SK-N-MC (cell line): ENCODE data around the gene RABIF.

ENCODE experiments used
- DNase-seq: peaks from one replicate; pipeline ENCODE4 v3.0.0-alpha.2; 2011; ENCODE audit warnings: low read depth, low spot score
- H3K27ac ChIP-seq: fragments of 200-600 bp; sonication (generic); 2 replicates; pipeline ENCODE4 v1.5.1; 2016; ENCODE audit warnings: mixed run types
- H3K36me3 ChIP-seq: fragments of 200-600 bp; sonication (generic); 2 replicates; pipeline ENCODE4 v1.6.1; 2017; ENCODE audit warnings: antibody characterized with exemption, low read length, mixed read lengths; ENCODE audit not compliant: insufficient read depth
- H3K4me3 ChIP-seq: fragments of 200-600 bp; sonication (generic); 2 replicates; pipeline ENCODE4 v1.5.1; 2016
- H3K9ac ChIP-seq: fragments of 200-600 bp; sonication (generic); 2 replicates; pipeline ENCODE4 v1.8.0; 2017; ENCODE audit warnings: mixed run types, mixed read lengths; ENCODE audit not compliant: insufficient read length
- H3K9me3 ChIP-seq: fragments of 200-600 bp; sonication (generic); 2 replicates; pipeline ENCODE4 v1.6.1; 2017; ENCODE audit warnings: low read depth, mild to moderate bottlenecking, antibody characterized with exemption, low read length, moderate library complexity, mixed read lengths
- EZH2 ChIP-seq: fragments of 200-600 bp; sonication (generic); IDR thresholded peaks from one replicate; pipeline ENCODE4 v1.6.1; 2017; ENCODE audit warnings: antibody characterized with exemption
- FOXP2 ChIP-seq: optimal IDR thresholded peaks from 2 replicates; pipeline ENCODE3; 2011; ENCODE audit warnings: mild to moderate bottlenecking, moderate library complexity; ENCODE audit not compliant: insufficient read depth; ENCODE audit errors: extremely low read length, control extremely low read depth
- POLR2AphosphoS5 ChIP-seq: IDR thresholded peaks from 2 replicates; pipeline ENCODE4 v1.6.1; 2012; ENCODE audit warnings: mild to moderate bottlenecking, low read depth, low read length, borderline replicate concordance

Gene RABIF

DNA sequence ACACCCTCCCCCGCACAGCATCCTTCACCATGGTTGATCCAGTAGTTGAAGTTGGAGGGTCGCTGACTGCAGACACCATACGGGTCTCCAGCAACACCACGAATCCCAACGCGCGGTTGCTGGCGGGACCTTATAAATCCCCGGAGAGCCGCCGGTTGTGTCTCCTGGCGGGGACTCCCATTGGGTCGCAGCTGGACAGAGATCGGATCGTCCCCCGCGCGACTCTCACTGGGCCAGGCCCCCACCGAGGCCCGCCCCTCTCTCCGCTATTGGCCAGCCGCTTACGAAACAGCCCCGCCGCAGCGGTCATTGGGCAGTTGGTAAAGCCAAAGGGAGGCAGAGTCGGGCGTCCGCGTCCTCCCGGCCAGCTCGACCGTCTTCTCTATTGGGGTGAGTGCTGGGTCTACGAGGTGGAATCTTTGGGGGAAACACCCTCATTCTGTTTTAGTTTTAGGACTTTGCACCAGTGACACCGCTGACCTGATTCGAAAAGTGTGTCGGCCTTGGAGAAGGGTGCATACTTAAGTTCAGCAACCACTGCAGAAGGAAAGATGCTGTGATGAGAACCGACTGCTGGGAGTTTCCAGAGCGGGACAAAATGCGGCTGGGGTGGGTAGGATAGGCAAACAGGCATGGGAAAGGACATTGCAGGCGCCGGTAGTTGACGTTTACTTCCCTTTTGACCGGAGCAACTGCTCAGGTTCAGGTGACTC, 27.4 kb downstream of the RABIF start:
- DNase-seq, result no peak
- Histone ChIP-seq H3K9ac (no peak overlapping the region), H3K9me3 (no peaks in the 10 kb centered on the region), H3K4me3 (no peak overlapping the region), H3K27ac (no peak overlapping the region), H3K36me3 (no peaks in the 10 kb centered on the region)
- TF ChIP-seq FOXP2 (no peak), EZH2 (peak; percentile 65)

DNA sequence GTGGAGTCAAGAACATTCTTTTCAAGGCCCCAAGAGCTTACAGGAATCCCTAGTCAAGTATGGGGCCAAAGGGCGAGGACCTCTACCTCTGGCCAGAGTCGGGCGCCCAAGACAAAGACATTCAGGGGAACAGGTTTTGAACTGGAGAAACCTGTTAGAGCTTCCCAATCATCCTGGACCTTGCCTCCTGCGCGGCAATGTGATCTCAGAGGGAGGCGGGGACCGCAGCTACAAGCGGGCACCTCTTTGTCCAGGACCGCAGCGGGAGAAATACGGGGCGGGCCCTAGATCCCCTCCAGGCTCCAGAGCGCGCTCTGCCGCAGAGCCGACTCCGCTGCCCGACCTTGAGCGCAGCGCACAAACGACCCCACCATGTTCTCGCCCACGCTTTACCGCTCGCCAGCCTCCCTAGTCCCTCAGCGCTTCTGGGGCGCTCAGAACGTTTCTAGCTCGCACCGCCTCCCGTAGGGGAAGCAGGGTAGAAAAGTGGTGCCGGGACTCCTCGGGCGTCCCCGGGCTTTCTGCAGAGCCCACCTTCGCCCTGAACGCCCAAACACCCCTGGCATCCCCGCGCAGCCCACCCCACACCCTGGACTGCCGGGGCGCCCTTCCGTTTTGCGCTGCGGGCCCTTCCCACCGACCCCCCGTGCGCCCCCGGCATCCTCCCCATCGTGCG, 28.1 kb downstream of the RABIF start:
- no peaks in the 10 kb centered on the region for H3K9me3 ChIP-seq
- H3K36me3 ChIP-seq, result no peaks in the 10 kb centered on the region
- H3K9ac ChIP-seq, result no peak overlapping the region
- DNase-seq, result no peak
- TF ChIP-seq FOXP2 (no peak), EZH2 (no peak), POLR2AphosphoS5 (no peak)
- H3K27ac ChIP-seq, result no peak overlapping the region
- no peak overlapping the region for H3K4me3 ChIP-seq

DNA sequence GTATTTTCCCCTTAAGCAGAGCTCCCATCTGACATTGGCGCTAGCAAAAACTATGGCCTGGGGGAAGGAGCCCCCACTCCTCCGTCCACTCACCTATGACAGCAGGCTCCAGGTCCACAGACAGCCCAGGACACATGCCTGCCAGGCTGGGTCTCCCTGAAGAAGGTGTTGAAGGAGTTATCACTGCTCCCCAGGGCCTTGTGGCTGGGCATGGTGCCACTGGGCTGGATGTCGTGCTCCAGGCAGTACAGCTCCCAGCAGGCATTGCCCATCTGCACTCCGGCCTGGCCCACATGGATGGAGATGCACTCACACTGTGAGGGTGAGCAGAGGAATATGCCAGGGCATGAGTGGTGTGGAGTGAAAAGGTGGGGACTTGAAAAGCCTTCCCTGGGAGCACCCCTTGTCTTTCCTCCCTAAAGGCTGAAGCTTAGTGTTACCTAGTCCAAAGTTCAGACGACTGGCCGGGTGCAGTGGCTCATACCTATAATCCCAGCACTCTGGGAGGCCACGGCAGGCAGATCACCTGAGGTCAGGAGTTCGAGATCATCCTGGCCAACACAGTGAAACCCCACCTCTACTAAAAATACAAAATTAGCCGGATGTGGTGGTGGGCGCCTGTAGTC, 30.0 kb downstream of the RABIF start:
- H3K9ac ChIP-seq, result no peak overlapping the region

DNA sequence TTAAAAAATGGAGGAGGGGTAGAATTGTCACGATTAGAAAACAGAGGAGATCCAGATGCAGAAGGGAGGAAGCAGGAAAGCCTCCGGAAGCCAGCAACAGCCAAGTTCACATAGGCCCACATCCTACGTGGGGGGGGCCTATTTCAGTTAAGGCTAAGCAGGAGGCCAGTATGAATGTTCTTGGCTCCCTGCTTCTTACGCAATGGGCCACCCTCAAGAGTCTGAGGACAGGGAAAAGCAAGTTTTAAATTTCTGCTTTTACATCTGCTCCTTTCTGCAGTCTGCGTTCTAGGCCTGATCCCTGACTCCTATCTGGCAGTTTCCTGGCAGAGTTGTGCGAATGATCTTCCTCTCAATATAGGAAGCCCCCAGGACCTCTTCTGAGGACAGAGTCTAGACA, 30.6 kb downstream of the RABIF start:
- Histone ChIP-seq H3K9me3 (no peaks in the 10 kb centered on the region), H3K36me3 (no peaks in the 10 kb centered on the region), H3K9ac (no peak overlapping the region), H3K4me3 (no peak overlapping the region), H3K27ac (no peak overlapping the region)
- DNase-seq, result no peak
- no peak for TF ChIP-seq POLR2AphosphoS5
- no peak for TF ChIP-seq FOXP2
- TF ChIP-seq EZH2, result no peak

More for the DNA sequence above, 30.0 kb downstream of the RABIF start:
- no peaks in the 10 kb centered on the region for H3K36me3 ChIP-seq
- H3K4me3 ChIP-seq, result no peak overlapping the region
- no peak overlapping the region for H3K27ac ChIP-seq
- TF ChIP-seq FOXP2 (no peak), EZH2 (no peak), POLR2AphosphoS5 (no peak)
- no peak for DNase-seq
- no peaks in the 10 kb centered on the region for H3K9me3 ChIP-seq

DNA sequence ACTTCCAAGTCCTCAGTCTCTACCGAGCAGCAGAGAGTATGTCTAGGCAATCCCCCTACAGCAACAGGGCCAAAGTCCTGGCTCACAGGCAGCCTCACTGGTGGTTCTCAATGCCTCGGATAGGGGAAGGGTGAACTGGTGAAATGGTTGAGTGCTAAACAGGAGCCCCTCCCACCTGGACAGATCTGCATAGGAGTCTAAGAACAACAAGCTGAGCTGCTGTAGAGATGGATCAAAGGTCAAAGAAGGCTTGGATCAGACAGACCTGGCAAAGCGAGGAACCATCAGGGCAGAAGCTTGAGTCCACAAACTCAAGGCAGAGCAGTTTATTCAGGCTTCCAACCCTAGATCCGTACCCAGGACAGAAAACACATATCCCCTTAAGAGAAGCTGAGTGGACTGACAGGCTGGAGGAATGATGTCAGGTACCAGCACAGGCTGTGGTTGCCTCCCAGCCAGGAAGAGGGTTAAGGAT, 31.8 kb downstream of the RABIF start:
- Histone ChIP-seq H3K36me3 (no peaks in the 10 kb centered on the region), H3K9me3 (no peaks in the 10 kb centered on the region), H3K4me3 (no peak overlapping the region), H3K9ac (no peak overlapping the region), H3K27ac (no peak overlapping the region)
- DNase-seq, result no peak
- TF ChIP-seq EZH2 (no peak), FOXP2 (no peak), POLR2AphosphoS5 (no peak)

DNA sequence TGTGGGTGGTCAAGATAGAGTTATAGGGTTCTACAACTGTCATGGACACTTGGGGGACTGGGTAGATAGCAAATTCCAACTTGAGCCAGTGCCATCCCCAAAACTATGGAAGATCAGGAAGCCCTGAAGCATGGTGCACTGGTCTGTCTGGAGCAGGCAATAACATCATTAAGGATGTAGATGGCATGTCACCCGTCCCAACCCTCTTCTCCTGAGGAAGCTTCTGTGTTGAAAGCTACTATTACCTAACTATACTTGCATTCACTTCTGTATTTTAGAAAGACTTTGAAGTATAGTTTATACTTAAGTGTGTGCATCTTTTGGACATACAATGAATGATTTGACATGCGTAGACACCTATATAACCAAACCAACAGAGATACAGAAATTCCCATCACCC, 32.9 kb downstream of the RABIF start:
- Histone ChIP-seq H3K9ac (no peak overlapping the region), H3K36me3 (no peaks in the 10 kb centered on the region), H3K9me3 (no peaks in the 10 kb centered on the region), H3K27ac (no peak overlapping the region), H3K4me3 (no peak overlapping the region)
- TF ChIP-seq EZH2, result no peak
- no peak for TF ChIP-seq POLR2AphosphoS5
- no peak for TF ChIP-seq FOXP2
- DNase-seq, result no peak

DNA sequence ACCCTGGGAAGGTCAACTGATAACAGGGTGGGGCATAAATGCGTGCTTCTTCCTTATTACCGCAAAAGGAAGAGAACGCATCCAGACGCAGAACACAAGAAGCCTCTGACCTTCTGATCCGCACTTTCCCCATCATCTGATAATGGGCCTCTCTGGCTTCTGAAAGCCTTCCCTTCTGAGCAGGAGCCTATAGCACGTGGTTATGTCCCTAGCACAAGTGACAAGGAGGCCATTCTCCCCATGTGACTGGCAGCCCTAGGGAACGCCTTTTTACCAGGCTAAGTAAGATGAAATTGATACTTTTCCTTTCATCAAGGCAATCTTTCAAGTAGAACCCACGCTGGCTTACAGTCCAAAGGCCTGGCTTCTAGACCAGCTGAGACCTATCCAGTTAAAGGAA, 34.2 kb downstream of the RABIF start:
- Histone ChIP-seq H3K27ac (no peak overlapping the region), H3K36me3 (no peaks in the 10 kb centered on the region)
- TF ChIP-seq FOXP2, result no peak
- TF ChIP-seq POLR2AphosphoS5, result no peak
- TF ChIP-seq EZH2, result no peak

DNA sequence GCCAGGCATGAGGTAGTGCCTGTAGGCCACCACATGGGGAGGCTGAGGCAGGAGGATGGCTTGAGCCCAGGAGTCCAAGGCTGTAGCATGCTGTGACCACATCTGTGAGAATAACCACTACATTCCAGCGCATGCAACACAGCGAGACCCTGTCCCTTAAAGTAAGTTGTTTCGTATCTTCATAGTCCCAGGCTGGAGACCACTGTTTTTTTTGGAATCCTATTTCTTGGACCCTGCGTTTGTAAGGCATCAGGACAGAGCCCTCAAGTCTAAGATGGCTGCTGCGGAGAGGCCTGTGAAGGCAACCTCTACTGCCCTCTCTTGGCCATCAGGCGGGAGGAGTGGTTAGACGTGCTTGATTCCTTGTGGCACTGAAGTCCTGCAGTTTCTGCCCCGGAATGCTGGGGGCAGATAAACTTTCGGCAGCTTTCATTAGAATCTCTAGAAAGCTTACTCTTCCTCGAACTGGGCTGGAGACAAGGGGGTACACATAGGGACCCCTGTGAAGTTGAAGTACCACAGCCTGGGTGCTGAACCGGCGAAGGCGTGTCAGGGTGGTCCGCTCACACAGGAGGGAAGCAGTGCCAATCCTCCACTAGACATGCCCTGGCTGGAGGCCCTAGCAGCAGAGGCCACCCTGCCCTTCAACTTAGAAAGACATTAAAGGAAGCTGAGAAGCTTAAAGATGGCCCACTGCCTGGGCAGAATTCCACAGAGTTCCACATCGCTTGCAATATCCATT, 36.6 kb downstream of the RABIF start:
- Histone ChIP-seq H3K4me3 (no peak overlapping the region), H3K36me3 (no peaks in the 10 kb centered on the region), H3K9ac (no peak overlapping the region), H3K9me3 (no peaks in the 10 kb centered on the region), H3K27ac (no peak overlapping the region)
- TF ChIP-seq FOXP2 (no peak), POLR2AphosphoS5 (no peak)
- DNase-seq, result no peak

More for the DNA sequence above, 34.2 kb downstream of the RABIF start:
- no peak overlapping the region for H3K9ac ChIP-seq
- H3K4me3 ChIP-seq, result no peak overlapping the region
- H3K9me3 ChIP-seq, result no peaks in the 10 kb centered on the region
- no peak for DNase-seq
